GM23338 (cell line): ENCODE results near the gene GTF3C5. TPM values are rescaled to one million over a fixed set of nuclear protein-coding genes. Genes with fewer than 3 reads are reported as not detected.

Source experiments
- ATAC-seq: fragments of 200-7000 bp; cut with Tn5 transposase; 3 replicates; pipeline ENCODE4 v1.9.1; 2020
- DNase-seq: peaks from one replicate; pipeline ENCODE4 v3.0.0-alpha.2; 2015; ENCODE audit warnings: low spot score
- H2AFZ ChIP-seq: fragments of 200-600 bp; sonication (generic); 2 replicates; pipeline ENCODE4 v1.8.0; 2016; ENCODE audit warnings: antibody characterized with exemption, mild to moderate bottlenecking, moderate library complexity
- H3F3A ChIP-seq: fragments of 200-600 bp; sonication (generic); replicated peaks from 2 replicates; pipeline ENCODE4 v1.8.0; 2017; ENCODE audit warnings: antibody characterized with exemption, mixed run types, low read depth
- H3K27ac ChIP-seq: fragments of 200-600 bp; sonication (generic); 2 replicates; pipeline ENCODE4 v1.6.1; 2016; ENCODE audit warnings: low read depth
- H3K27me3 ChIP-seq: fragments of 200-600 bp; sonication (generic); 2 replicates; pipeline ENCODE4 v1.8.0; 2016; ENCODE audit warnings: mild to moderate bottlenecking, mixed run types, moderate library complexity; ENCODE audit not compliant: insufficient read depth
- H3K36me3 ChIP-seq: fragments of 200-600 bp; sonication (generic); 2 replicates; pipeline ENCODE4 v1.8.0; 2016; ENCODE audit warnings: mild to moderate bottlenecking; ENCODE audit not compliant: insufficient read depth
- H3K4me1 ChIP-seq: fragments of 200-600 bp; sonication (generic); 2 replicates; pipeline ENCODE4 v1.8.0; 2016; ENCODE audit warnings: mild to moderate bottlenecking, moderate library complexity; ENCODE audit not compliant: insufficient read depth
- H3K4me2 ChIP-seq: fragments of 200-600 bp; sonication (generic); 2 replicates; pipeline ENCODE4 v1.7.1; 2017; ENCODE audit warnings: mixed run types
- H3K4me3 ChIP-seq: fragments of 200-600 bp; sonication (generic); 2 replicates; pipeline ENCODE4 v1.6.1; 2016; ENCODE audit warnings: mixed run types
- H3K79me2 ChIP-seq: fragments of 200-600 bp; sonication (generic); replicated peaks from 2 replicates; pipeline ENCODE4 v1.8.0; 2017; ENCODE audit warnings: mild to moderate bottlenecking; ENCODE audit not compliant: insufficient read depth
- H3K9me2 ChIP-seq: fragments of 200-600 bp; sonication (generic); 2 replicates; pipeline ENCODE4 v1.8.0; 2017; ENCODE audit not compliant: insufficient read depth
- H4K20me1 ChIP-seq: fragments of 200-600 bp; sonication (generic); replicated peaks from 2 replicates; pipeline ENCODE4 v1.8.0; 2017; ENCODE audit warnings: mild to moderate bottlenecking; ENCODE audit not compliant: insufficient read depth
- H3K27ac Mint-ChIP-seq: 2 replicates; pipeline ENCODE4 v1.8.0; 2020; ENCODE audit warnings: inconsistent platforms, mild to moderate bottlenecking, moderate library complexity, mixed read lengths
- H3K27me3 Mint-ChIP-seq: 3 replicates; pipeline ENCODE4 v1.8.0; 2022; ENCODE audit warnings: low read depth, mild to moderate bottlenecking, moderate library complexity, mixed read lengths, inconsistent platforms; ENCODE audit not compliant: insufficient read depth, poor library complexity
- H3K36me3 Mint-ChIP-seq: 3 replicates; pipeline ENCODE4 v1.8.0; 2021; ENCODE audit warnings: low read depth, mild to moderate bottlenecking, inconsistent platforms, moderate library complexity, mixed read lengths
- H3K4me1 Mint-ChIP-seq: 3 replicates; pipeline ENCODE4 v1.8.0; 2020; ENCODE audit warnings: mild to moderate bottlenecking, inconsistent platforms, mixed read lengths
- H3K4me3 Mint-ChIP-seq: 3 replicates; pipeline ENCODE4 v1.8.0; 2021; ENCODE audit warnings: moderate library complexity, mild to moderate bottlenecking, inconsistent platforms, mixed read lengths
- H3K9me3 Mint-ChIP-seq: 3 replicates; pipeline ENCODE4 v1.8.0; 2020; ENCODE audit warnings: moderate library complexity, mild to moderate bottlenecking, inconsistent platforms, mixed read lengths
- CTCF ChIP-seq, 2 experiments: fragments of 200-600 bp in 1 of 2; sonication (generic) in 1 of 2; conservative IDR thresholded peaks; 2 replicates each; pipeline versions ENCODE4 v1.5.1 to v1.6.1; 2016 to 2017; ENCODE audit warnings: antibody characterized with exemption in 2 of 2, low read depth in 2 of 2, mild to moderate bottlenecking in 2 of 2, moderate library complexity in 1 of 2
- EZH2 ChIP-seq: fragments of 200-600 bp; sonication (generic); IDR thresholded peaks from one replicate; pipeline ENCODE4 v1.8.0; 2017; ENCODE audit warnings: antibody characterized with exemption, mild to moderate bottlenecking, low read depth; ENCODE audit not compliant: unreplicated experiment
- EZH2phosphoT487 ChIP-seq: fragments of 200-600 bp; sonication (generic); IDR thresholded peaks from one replicate; pipeline ENCODE4 v1.8.1; 2018; ENCODE audit warnings: antibody characterized with exemption; ENCODE audit not compliant: unreplicated experiment
- JUNB ChIP-seq: IDR thresholded peaks from one replicate; pipeline ENCODE4 v1.6.1; 2016; ENCODE audit warnings: antibody characterized with exemption; ENCODE audit not compliant: unreplicated experiment
- NANOG ChIP-seq: IDR thresholded peaks from 2 replicates; pipeline ENCODE4 v1.6.1; 2016; ENCODE audit warnings: antibody characterized with exemption, borderline replicate concordance
- POLR2AphosphoS5 ChIP-seq: IDR thresholded peaks from 2 replicates; pipeline ENCODE4 v1.6.1; 2016; ENCODE audit warnings: antibody characterized with exemption, low read depth
- ZNF331 ChIP-seq: fragments of 250-450 bp; sonication (Bioruptor Pico); IDR thresholded peaks from 2 replicates; pipeline ENCODE4 v1.5.0; 2020; ENCODE audit warnings: low read depth, mild to moderate bottlenecking, moderate library complexity
- polyA plus RNA-seq: library from polyadenylated mRNA; unstranded; fragments of >200 nt; fragmentation: Nextera tagmentation; extraction: Ambion mirVana; gene quantifications from 2 replicates; pipeline ENCODE4 v1.2.1, GENCODE V29; 2016
- total RNA-seq: library from RNA; depleted of rRNA; stranded (reverse); fragments of >200 nt; shearing (Covaris generic); gene quantifications from 2 replicates; pipeline ENCODE4 v1.2.3, GENCODE V29; 2014
- TF ChIP-seq, protein P1 (sequence below): IDR thresholded peaks from 2 replicates; pipeline ENCODE4 v1.6.1; 2016; ENCODE audit warnings: antibody characterized with exemption
- TF ChIP-seq, protein P2 (sequence below): fragments of 250-450 bp; sonication (Bioruptor Pico); IDR thresholded peaks from 2 replicates; pipeline ENCODE4 v1.5.0; 2020; ENCODE audit warnings: mild to moderate bottlenecking, moderate library complexity
- TF ChIP-seq, protein P3 (sequence below): IDR thresholded peaks from one replicate; pipeline ENCODE4 v1.6.1; 2018; ENCODE audit warnings: antibody characterized with exemption; ENCODE audit not compliant: unreplicated experiment

GTF3C5 gene
- total and polyA plus RNA-seq, 2 experiments from 2014 or later, result 46.0 to 78.8 TPM

- TF ChIP-seq CTCF (conservative IDR thresholded peaks at IDR 0.05; ENCODE audit: low read depth in 2 of 2), result no peak
These were observed 25.7 kb downstream of the GTF3C5 start (continued) for GRCh38 chr9:133056533-133056932.

- H3K27ac ChIP-seq, result no peak overlapping the region
- no peaks in the 10 kb centered on the region for H3K9me3 Mint-ChIP-seq
- DNase-seq (no peak), ATAC-seq (no peak)
- no peak overlapping the region for H2AFZ ChIP-seq
- H3K79me2 ChIP-seq, result no peaks in the 10 kb centered on the region
- H3K4me1 ChIP-seq, result peaks cover 16% of the 10 kb centered on the region
- no peak overlapping the region for H3K4me3 Mint-ChIP-seq
- no peak overlapping the region for H3K4me3 ChIP-seq
- no peak overlapping the region for H3K4me2 ChIP-seq
- no peaks in the 10 kb centered on the region; the same call in 1 of the 2 replicates for H3K36me3 ChIP-seq
- H3K27me3 ChIP-seq, result no peaks in the 10 kb centered on the region
- H3K27ac Mint-ChIP-seq, result no peak overlapping the region
- H3K4me1 Mint-ChIP-seq, result peaks cover 28% of the 10 kb centered on the region
- H3K27me3 Mint-ChIP-seq, result peaks cover 5% of the 10 kb centered on the region
- H3K9me2 ChIP-seq, result no peaks in the 10 kb centered on the region
- 0 out of 2 replicates have a peak, but pooled peaks cover 8% of the 10 kb centered on the region for H3F3A ChIP-seq
- H3K36me3 Mint-ChIP-seq, result peaks cover 45% of the 10 kb centered on the region
- H4K20me1 ChIP-seq, result no peaks in the 10 kb centered on the region
- TF ChIP-seq NANOG (no peak), JUNB (no peak), CTCF (conservative IDR thresholded peaks at IDR 0.05; ENCODE audit: low read depth in 2 of 2) (no peak), EZH2 (no peak), POLR2AphosphoS5 (no peak), EZH2phosphoT487 (no peak), ZNF331 (CRISPR knock-in tag) (no peak)
- TF ChIP-seq, protein P1, sequence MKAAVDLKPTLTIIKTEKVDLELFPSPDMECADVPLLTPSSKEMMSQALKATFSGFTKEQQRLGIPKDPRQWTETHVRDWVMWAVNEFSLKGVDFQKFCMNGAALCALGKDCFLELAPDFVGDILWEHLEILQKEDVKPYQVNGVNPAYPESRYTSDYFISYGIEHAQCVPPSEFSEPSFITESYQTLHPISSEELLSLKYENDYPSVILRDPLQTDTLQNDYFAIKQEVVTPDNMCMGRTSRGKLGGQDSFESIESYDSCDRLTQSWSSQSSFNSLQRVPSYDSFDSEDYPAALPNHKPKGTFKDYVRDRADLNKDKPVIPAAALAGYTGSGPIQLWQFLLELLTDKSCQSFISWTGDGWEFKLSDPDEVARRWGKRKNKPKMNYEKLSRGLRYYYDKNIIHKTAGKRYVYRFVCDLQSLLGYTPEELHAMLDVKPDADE, result no peak
- TF ChIP-seq, protein P2, sequence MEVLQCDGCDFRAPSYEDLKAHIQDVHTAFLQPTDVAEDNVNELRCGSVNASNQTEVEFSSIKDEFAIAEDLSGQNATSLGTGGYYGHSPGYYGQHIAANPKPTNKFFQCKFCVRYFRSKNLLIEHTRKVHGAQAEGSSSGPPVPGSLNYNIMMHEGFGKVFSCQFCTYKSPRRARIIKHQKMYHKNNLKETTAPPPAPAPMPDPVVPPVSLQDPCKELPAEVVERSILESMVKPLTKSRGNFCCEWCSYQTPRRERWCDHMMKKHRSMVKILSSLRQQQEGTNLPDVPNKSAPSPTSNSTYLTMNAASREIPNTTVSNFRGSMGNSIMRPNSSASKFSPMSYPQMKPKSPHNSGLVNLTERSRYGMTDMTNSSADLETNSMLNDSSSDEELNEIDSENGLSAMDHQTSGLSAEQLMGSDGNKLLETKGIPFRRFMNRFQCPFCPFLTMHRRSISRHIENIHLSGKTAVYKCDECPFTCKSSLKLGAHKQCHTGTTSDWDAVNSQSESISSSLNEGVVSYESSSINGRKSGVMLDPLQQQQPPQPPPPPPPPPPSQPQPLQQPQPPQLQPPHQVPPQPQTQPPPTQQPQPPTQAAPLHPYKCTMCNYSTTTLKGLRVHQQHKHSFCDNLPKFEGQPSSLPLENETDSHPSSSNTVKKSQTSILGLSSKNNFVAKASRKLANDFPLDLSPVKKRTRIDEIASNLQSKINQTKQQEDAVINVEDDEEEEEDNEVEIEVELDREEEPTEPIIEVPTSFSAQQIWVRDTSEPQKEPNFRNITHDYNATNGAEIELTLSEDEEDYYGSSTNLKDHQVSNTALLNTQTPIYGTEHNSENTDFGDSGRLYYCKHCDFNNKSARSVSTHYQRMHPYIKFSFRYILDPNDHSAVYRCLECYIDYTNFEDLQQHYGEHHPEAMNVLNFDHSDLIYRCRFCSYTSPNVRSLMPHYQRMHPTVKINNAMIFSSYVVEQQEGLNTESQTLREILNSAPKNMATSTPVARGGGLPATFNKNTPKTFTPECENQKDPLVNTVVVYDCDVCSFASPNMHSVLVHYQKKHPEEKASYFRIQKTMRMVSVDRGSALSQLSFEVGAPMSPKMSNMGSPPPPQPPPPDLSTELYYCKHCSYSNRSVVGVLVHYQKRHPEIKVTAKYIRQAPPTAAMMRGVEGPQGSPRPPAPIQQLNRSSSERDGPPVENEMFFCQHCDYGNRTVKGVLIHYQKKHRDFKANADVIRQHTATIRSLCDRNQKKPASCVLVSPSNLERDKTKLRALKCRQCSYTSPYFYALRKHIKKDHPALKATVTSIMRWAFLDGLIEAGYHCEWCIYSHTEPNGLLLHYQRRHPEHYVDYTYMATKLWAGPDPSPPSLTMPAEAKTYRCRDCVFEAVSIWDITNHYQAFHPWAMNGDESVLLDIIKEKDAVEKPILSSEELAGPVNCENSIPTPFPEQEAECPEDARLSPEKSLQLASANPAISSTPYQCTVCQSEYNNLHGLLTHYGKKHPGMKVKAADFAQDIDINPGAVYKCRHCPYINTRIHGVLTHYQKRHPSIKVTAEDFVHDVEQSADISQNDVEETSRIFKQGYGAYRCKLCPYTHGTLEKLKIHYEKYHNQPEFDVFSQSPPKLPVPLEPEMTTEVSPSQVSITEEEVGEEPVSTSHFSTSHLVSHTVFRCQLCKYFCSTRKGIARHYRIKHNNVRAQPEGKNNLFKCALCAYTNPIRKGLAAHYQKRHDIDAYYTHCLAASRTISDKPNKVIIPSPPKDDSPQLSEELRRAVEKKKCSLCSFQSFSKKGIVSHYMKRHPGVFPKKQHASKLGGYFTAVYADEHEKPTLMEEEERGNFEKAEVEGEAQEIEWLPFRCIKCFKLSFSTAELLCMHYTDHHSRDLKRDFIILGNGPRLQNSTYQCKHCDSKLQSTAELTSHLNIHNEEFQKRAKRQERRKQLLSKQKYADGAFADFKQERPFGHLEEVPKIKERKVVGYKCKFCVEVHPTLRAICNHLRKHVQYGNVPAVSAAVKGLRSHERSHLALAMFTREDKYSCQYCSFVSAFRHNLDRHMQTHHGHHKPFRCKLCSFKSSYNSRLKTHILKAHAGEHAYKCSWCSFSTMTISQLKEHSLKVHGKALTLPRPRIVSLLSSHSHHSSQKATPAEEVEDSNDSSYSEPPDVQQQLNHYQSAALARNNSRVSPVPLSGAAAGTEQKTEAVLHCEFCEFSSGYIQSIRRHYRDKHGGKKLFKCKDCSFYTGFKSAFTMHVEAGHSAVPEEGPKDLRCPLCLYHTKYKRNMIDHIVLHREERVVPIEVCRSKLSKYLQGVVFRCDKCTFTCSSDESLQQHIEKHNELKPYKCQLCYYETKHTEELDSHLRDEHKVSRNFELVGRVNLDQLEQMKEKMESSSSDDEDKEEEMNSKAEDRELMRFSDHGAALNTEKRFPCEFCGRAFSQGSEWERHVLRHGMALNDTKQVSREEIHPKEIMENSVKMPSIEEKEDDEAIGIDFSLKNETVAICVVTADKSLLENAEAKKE, result no peak
- TF ChIP-seq, protein P3, sequence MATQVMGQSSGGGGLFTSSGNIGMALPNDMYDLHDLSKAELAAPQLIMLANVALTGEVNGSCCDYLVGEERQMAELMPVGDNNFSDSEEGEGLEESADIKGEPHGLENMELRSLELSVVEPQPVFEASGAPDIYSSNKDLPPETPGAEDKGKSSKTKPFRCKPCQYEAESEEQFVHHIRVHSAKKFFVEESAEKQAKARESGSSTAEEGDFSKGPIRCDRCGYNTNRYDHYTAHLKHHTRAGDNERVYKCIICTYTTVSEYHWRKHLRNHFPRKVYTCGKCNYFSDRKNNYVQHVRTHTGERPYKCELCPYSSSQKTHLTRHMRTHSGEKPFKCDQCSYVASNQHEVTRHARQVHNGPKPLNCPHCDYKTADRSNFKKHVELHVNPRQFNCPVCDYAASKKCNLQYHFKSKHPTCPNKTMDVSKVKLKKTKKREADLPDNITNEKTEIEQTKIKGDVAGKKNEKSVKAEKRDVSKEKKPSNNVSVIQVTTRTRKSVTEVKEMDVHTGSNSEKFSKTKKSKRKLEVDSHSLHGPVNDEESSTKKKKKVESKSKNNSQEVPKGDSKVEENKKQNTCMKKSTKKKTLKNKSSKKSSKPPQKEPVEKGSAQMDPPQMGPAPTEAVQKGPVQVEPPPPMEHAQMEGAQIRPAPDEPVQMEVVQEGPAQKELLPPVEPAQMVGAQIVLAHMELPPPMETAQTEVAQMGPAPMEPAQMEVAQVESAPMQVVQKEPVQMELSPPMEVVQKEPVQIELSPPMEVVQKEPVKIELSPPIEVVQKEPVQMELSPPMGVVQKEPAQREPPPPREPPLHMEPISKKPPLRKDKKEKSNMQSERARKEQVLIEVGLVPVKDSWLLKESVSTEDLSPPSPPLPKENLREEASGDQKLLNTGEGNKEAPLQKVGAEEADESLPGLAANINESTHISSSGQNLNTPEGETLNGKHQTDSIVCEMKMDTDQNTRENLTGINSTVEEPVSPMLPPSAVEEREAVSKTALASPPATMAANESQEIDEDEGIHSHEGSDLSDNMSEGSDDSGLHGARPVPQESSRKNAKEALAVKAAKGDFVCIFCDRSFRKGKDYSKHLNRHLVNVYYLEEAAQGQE, result no peak
These were observed 26.2 kb downstream of the GTF3C5 start for GRCh38 chr9:133057006-133057405.
